HCT116 (cell line): ENCODE results near the gene NMRAL1. TPM values are rescaled to one million over a fixed set of nuclear protein-coding genes. Genes with fewer than 3 reads are reported as not detected.

ENCODE experiments used
- ATAC-seq: fragments of 200-7000 bp; cut with Tn5 transposase; 2 replicates; pipeline ENCODE4 v1.9.1; 2020; ENCODE audit warnings: mild to moderate bottlenecking, moderate library complexity
- BruUV-seq: library from RNA; stranded (reverse); fragments of 400-500 nt; replicated peaks from 2 replicates; lab custom pipeline; 2021; lab: Mats Ljungman, UMichigan
- CTCF ChIA-PET: fragments of 300-600 bp; sonication (Branson Sonifier 250); formaldehyde crosslinking; loops from one replicate; lab custom pipeline; 2021; ENCODE audit warnings: antibody characterized with exemption; lab: Charles Lee
- POLR2A ChIA-PET: fragments of 300-600, 350-600 bp; sonication (Branson Sonifier 250); formaldehyde crosslinking; loops from one replicate; lab custom pipeline; 2021; ENCODE audit warnings: antibody characterized with exemption; lab: Charles Lee
- RAD21 ChIA-PET, 2 experiments: fragments of 300-600 bp; sonication (Branson Sonifier 250); formaldehyde crosslinking; loops; one replicate each; lab custom pipeline; 2023; ENCODE audit warnings: low total read pairs in 2 of 2; ENCODE audit not compliant: uncharacterized antibody in 2 of 2, unreplicated experiment in 2 of 2, low non-redundant PET in 1 of 2; lab: Charles Lee
- DNase-seq: peaks from one replicate; pipeline ENCODE4 v3.0.0-alpha.2; 2010; ENCODE audit warnings: low read depth, low spot score
- H2AFZ ChIP-seq: fragments of 200-600 bp; shearing (Covaris generic), sonication (generic); 2 replicates; pipeline ENCODE4 v1.6.1; 2017; ENCODE audit warnings: low read depth, mixed run types, mixed read lengths, antibody characterized with exemption, low read length; ENCODE audit not compliant: poor library complexity, severe bottlenecking
- H3K27ac ChIP-seq: 2 replicates; pipeline ENCODE4 v1.5.1; 2012; ENCODE audit warnings: low read depth, low read length
- H3K27me3 ChIP-seq: fragments of 200-600 bp; sonication (generic); 2 replicates; pipeline ENCODE4 v1.6.1; 2016; ENCODE audit warnings: mixed run types, low read length, mixed read lengths; ENCODE audit not compliant: insufficient read depth
- H3K36me3 ChIP-seq, 2 experiments: fragments of 200-500 bp in 1 of 2; fragments of 200-600 bp in 1 of 2; sonication (Bioruptor generic) in 1 of 2; sonication (generic) in 1 of 2; 2 replicates each; pipeline versions ENCODE4 v1.5.1 to v1.6.1; 2014 to 2016; ENCODE audit warnings: low read length in 2 of 2, inconsistent platforms in 1 of 2, mixed read lengths in 1 of 2, mixed run types in 1 of 2; ENCODE audit not compliant: insufficient read depth in 2 of 2, control insufficient read depth in 1 of 2
- H3K4me1 ChIP-seq, 2 experiments: fragments of 200-600 bp in 1 of 2; sonication (generic) in 1 of 2; 2 replicates each; pipeline versions ENCODE4 v1.5.1 to v1.6.1; 2012 to 2017; ENCODE audit warnings: low read length in 2 of 2, inconsistent platforms in 1 of 2, mild to moderate bottlenecking in 1 of 2, mixed read lengths in 1 of 2, mixed run types in 1 of 2, moderate library complexity in 1 of 2; ENCODE audit not compliant: insufficient read depth in 2 of 2, control insufficient read depth in 1 of 2
- H3K4me2 ChIP-seq: fragments of 200-600 bp; sonication (generic); 2 replicates; pipeline ENCODE4 v1.6.1; 2017; ENCODE audit warnings: mixed run types, low read length, mixed read lengths
- H3K4me3 ChIP-seq, 2 experiments: fragments of 200-600 bp in 1 of 2; sonication (generic) in 1 of 2; replicated peaks in 1 of 2; 2 replicates each; pipeline ENCODE4 v1.5.1; 2011 to 2016; ENCODE audit warnings: low read length in 2 of 2, control low read depth in 1 of 2, low read depth in 1 of 2, mild to moderate bottlenecking in 1 of 2, mixed read lengths in 1 of 2, mixed run types in 1 of 2
- H3K79me2 ChIP-seq: fragments of 200-600 bp; sonication (generic); 2 replicates; pipeline ENCODE4 v1.6.1; 2017; ENCODE audit warnings: mild to moderate bottlenecking, mixed run types, low read length, moderate library complexity, mixed read lengths; ENCODE audit not compliant: insufficient read depth
- H3K9ac ChIP-seq: fragments of 200-600 bp; sonication (generic); 2 replicates; pipeline ENCODE4 v1.6.1; 2016; ENCODE audit warnings: low read length, mixed read lengths
- H3K9me2 ChIP-seq: fragments of 200-600 bp; sonication (generic), shearing (Covaris generic); 2 replicates; pipeline ENCODE4 v1.6.1; 2017; ENCODE audit warnings: mixed run types, mild to moderate bottlenecking, moderate library complexity; ENCODE audit not compliant: insufficient read depth
- H3K9me3 ChIP-seq, 2 experiments: fragments of 200-500 bp in 1 of 2; fragments of 200-600 bp in 1 of 2; sonication (Bioruptor generic) in 1 of 2; sonication (generic) in 1 of 2; 2 replicates each; pipeline ENCODE4 v1.6.1; 2014 to 2017; ENCODE audit warnings: low read length in 2 of 2, mixed read lengths in 2 of 2, inconsistent platforms in 1 of 2, low read depth in 1 of 2, mild to moderate bottlenecking in 1 of 2, mixed run types in 1 of 2, moderate library complexity in 1 of 2; ENCODE audit not compliant: control insufficient read depth in 1 of 2, insufficient read depth in 1 of 2
- H4K20me1 ChIP-seq: fragments of 200-600 bp; sonication (generic), shearing (Covaris generic); 2 replicates; pipeline ENCODE4 v1.6.1; 2017; ENCODE audit warnings: mixed run types, mild to moderate bottlenecking, moderate library complexity; ENCODE audit not compliant: insufficient read depth
- CEBPB ChIP-seq: IDR thresholded peaks from 2 replicates; pipeline ENCODE4 v1.6.1; 2012; ENCODE audit warnings: low read depth
- CTCF ChIP-seq, 3 experiments: fragments of 200-600 bp in 1 of 3; sonication (generic) in 1 of 3; IDR thresholded peaks in 2 of 3; conservative IDR thresholded peaks in 1 of 3; 2 replicates each; pipeline ENCODE4 v1.5.1; 2012 to 2017; ENCODE audit warnings: low read depth in 2 of 3, low read length in 2 of 3, antibody characterized with exemption in 1 of 3, borderline replicate concordance in 1 of 3, control low read depth in 1 of 3, mild to moderate bottlenecking in 1 of 3, mixed read lengths in 1 of 3, mixed run types in 1 of 3, moderate library complexity in 1 of 3; ENCODE audit not compliant: insufficient read depth in 1 of 3
- EGR1 ChIP-seq: IDR thresholded peaks from 2 replicates; pipeline ENCODE4 v1.6.1; 2012; ENCODE audit warnings: low read depth
- EZH2 ChIP-seq: fragments of 200-600 bp; sonication (generic); IDR thresholded peaks from 2 replicates; pipeline ENCODE4 v1.6.1; 2017; ENCODE audit warnings: antibody characterized with exemption, mixed run types
- EZH2phosphoT487 ChIP-seq: fragments of 200-600 bp; IDR thresholded peaks from 2 replicates; pipeline ENCODE4 v1.6.1; 2018; ENCODE audit warnings: antibody characterized with exemption, borderline replicate concordance
- JUND ChIP-seq: IDR thresholded peaks from 2 replicates; pipeline ENCODE4 v1.6.1; 2012
- MAX ChIP-seq: IDR thresholded peaks from 2 replicates; pipeline ENCODE4 v1.6.1; 2012
- POLR2A ChIP-seq: IDR thresholded peaks from 2 replicates; pipeline ENCODE4 v1.7.0; 2011; ENCODE audit warnings: borderline replicate concordance; ENCODE audit not compliant: insufficient read depth, insufficient read length; ENCODE audit errors: extremely low read depth
- POLR2AphosphoS5 ChIP-seq: IDR thresholded peaks from 2 replicates; pipeline ENCODE4 v1.6.1; 2011; ENCODE audit warnings: mild to moderate bottlenecking, low read depth, low read length, moderate library complexity
- RAD21 ChIP-seq: IDR thresholded peaks from 2 replicates; pipeline ENCODE4 v1.6.1; 2012; ENCODE audit warnings: low read depth, mild to moderate bottlenecking
- REST ChIP-seq: IDR thresholded peaks from 2 replicates; pipeline ENCODE4 v1.6.1; 2012; ENCODE audit warnings: low read depth
- SIN3A ChIP-seq: IDR thresholded peaks from 2 replicates; pipeline ENCODE4 v1.6.1; 2012; ENCODE audit warnings: low read depth
- SP1 ChIP-seq: IDR thresholded peaks from 2 replicates; pipeline ENCODE4 v1.6.1; 2012; ENCODE audit warnings: low read depth
- SRF ChIP-seq: IDR thresholded peaks from 2 replicates; pipeline ENCODE4 v1.6.1; 2012; ENCODE audit warnings: low read depth
- ZFX ChIP-seq: fragments of 450-650 bp; IDR thresholded peaks from 2 replicates; pipeline ENCODE4 v1.6.1; 2017
- ZNF274 ChIP-seq: fragments of 200-500 bp; sonication (Bioruptor generic); IDR thresholded peaks from 2 replicates; pipeline ENCODE4 v1.6.1; 2014; ENCODE audit warnings: mild to moderate bottlenecking, low read depth, low read length, inconsistent platforms
- intact Hi-C: fragments of 100-400 bp; cut with micrococcal nuclease; formaldehyde crosslinking; loops from 2 replicates; pipeline ENCODE4 v1.10.0; 2022
- total RNA-seq: library from RNA; stranded (reverse); gene quantifications from one replicate; pipeline ENCODE4 v1.2.1, GENCODE V29; 2021; ENCODE audit not compliant: unreplicated experiment

NMRAL1 gene
- total RNA-seq, 1 experiment from 2014 or later: 76.7 TPM

GRCh38 chr16:4428500-4428899, 45.9 kb downstream of the NMRAL1 start:
- intact Hi-C loops: loop anchor here (10.0 kb wide), 1 partner anchor 186 kb away; the partner anchor contains the start of gene UBALD1
- no peaks in the 10 kb centered on the region for H3K9me2 ChIP-seq
- no peaks in the 10 kb centered on the region for H3K27me3 ChIP-seq
- ATAC-seq (no peak), DNase-seq (no peak)
- no peak for TF ChIP-seq POLR2A
- no peak for TF ChIP-seq ZNF274
- TF ChIP-seq CEBPB: no peak
- no peak for TF ChIP-seq CTCF (IDR thresholded peaks at IDR 0.05 in 2 of 3, conservative IDR thresholded peaks at IDR 0.05 in 1 of 3; ENCODE audit: borderline replicate concordance in 1 of 3, insufficient read depth in 1 of 3, low read depth in 2 of 3, low read length in 2 of 3)
- TF ChIP-seq SP1: no peak
- TF ChIP-seq EGR1: no peak
- no peak for TF ChIP-seq SIN3A
- TF ChIP-seq RAD21: no peak
- TF ChIP-seq REST: no peak
- TF ChIP-seq EZH2phosphoT487: no peak
- no peak for TF ChIP-seq POLR2AphosphoS5
- no peak for TF ChIP-seq SRF
- TF ChIP-seq MAX: no peak
- no peak for TF ChIP-seq EZH2
- no peak for TF ChIP-seq JUND
- no peak for TF ChIP-seq ZFX
- ChIA-PET CTCF (no interaction called here), POLR2A (no interaction called here), RAD21 (no interaction called here)
- peaks cover 2 to 25% of the 10 kb centered on the region in 2 experiments; a peak in 1 of 4 replicates for H3K36me3 ChIP-seq
- no peaks in the 10 kb centered on the region for H3K9me3 ChIP-seq
- H3K79me2 ChIP-seq: peaks cover 73% of the 10 kb centered on the region
- H4K20me1 ChIP-seq: no peaks in the 10 kb centered on the region
- no peak overlapping the region for H3K4me2 ChIP-seq
- no peak overlapping the region for H2AFZ ChIP-seq
- H3K4me1 ChIP-seq: peaks cover 7 to 18% of the 10 kb centered on the region in 2 experiments
- no peak overlapping the region for H3K4me3 ChIP-seq
- H3K27ac ChIP-seq: no peak overlapping the region
- BruUV-seq: no TSS peak
- H3K9ac ChIP-seq: no peak overlapping the region
